Caco-2 (cell line): ENCODE data around the gene FHOD3. TPM values are rescaled to one million over a fixed set of nuclear protein-coding genes. Genes with fewer than 3 reads are reported as not detected.

Experiments used
- BruUV-seq: library from RNA; stranded (reverse); fragments of 400-500 nt; replicated peaks from 2 replicates; lab custom pipeline; 2021; lab: Mats Ljungman, UMichigan
- CTCF ChIA-PET: fragments of 300-600 bp; sonication (Branson Sonifier 250); formaldehyde crosslinking; loops from one replicate; lab custom pipeline; 2022; ENCODE audit warnings: antibody characterized with exemption; lab: Charles Lee
- POLR2A ChIA-PET: fragments of 300-600 bp; sonication (Branson Sonifier 250); formaldehyde crosslinking; loops from one replicate; lab custom pipeline; 2022; ENCODE audit warnings: antibody characterized with exemption; lab: Charles Lee
- DNase-seq, 2 experiments: peaks; one replicate each; pipeline versions ENCODE4 v3.0.0 to v3.0.0-alpha.2; 2020 to 2022
- H3K27me3 ChIP-seq: replicated peaks from 2 replicates; pipeline ENCODE4 v1.6.0; 2011; ENCODE audit warnings: low read length; ENCODE audit not compliant: control insufficient read depth, insufficient read depth
- H3K36me3 ChIP-seq: 2 replicates; pipeline ENCODE4 v1.5.1; 2011; ENCODE audit warnings: low read length; ENCODE audit not compliant: control insufficient read depth, insufficient read depth
- H3K4me1 ChIP-seq: fragments of 250-450 bp; sonication (Bioruptor Pico); 2 replicates; pipeline ENCODE4 v1.5.1; 2020; ENCODE audit warnings: mild to moderate bottlenecking
- H3K4me3 ChIP-seq: 2 replicates; pipeline ENCODE4 v1.5.1; 2011; ENCODE audit warnings: low read depth, mild to moderate bottlenecking, control low read depth, low read length
- H3K9me3 ChIP-seq: fragments of 250-450 bp; sonication (Bioruptor Pico); 2 replicates; pipeline ENCODE4 v1.5.1; 2020; ENCODE audit warnings: mild to moderate bottlenecking, moderate library complexity
- H3K27ac Mint-ChIP-seq: one replicate; pipeline ENCODE4 v1.8.0; 2022; ENCODE audit warnings: mixed read lengths; ENCODE audit not compliant: unreplicated experiment
- H3K27me3 Mint-ChIP-seq: one replicate; pipeline ENCODE4 v1.8.0; 2022; ENCODE audit warnings: mixed read lengths; ENCODE audit not compliant: insufficient read depth, unreplicated experiment
- H3K36me3 Mint-ChIP-seq: one replicate; pipeline ENCODE4 v1.8.0; 2022; ENCODE audit warnings: mild to moderate bottlenecking, mixed read lengths; ENCODE audit not compliant: insufficient read depth, unreplicated experiment
- H3K4me1 Mint-ChIP-seq: one replicate; pipeline ENCODE4 v1.8.0; 2022; ENCODE audit warnings: low read depth, mixed read lengths; ENCODE audit not compliant: unreplicated experiment
- H3K4me3 Mint-ChIP-seq: one replicate; pipeline ENCODE4 v1.8.0; 2022; ENCODE audit warnings: mild to moderate bottlenecking, moderate library complexity, mixed read lengths; ENCODE audit not compliant: unreplicated experiment
- H3K9me3 Mint-ChIP-seq: one replicate; pipeline ENCODE4 v1.8.0; 2022; ENCODE audit warnings: mixed read lengths; ENCODE audit not compliant: unreplicated experiment
- CTCF ChIP-seq, 2 experiments: fragments of 200-600 bp in 1 of 2; IDR thresholded peaks; 1 replicate in 1 of 2; 2 replicates in 1 of 2; pipeline versions ENCODE4 v1.5.1 to v1.8.0; 2011 to 2022; ENCODE audit warnings: antibody characterized with exemption in 1 of 2, control low read depth in 1 of 2, inconsistent platforms in 1 of 2, low read depth in 1 of 2, low read length in 1 of 2, mild to moderate bottlenecking in 1 of 2, moderate library complexity in 1 of 2; ENCODE audit not compliant: insufficient read depth in 1 of 2, severe bottlenecking in 1 of 2, unreplicated experiment in 1 of 2
- intact Hi-C: fragments of 100-400 bp; cut with micrococcal nuclease; formaldehyde crosslinking; loops from one replicate; pipeline ENCODE4 v1.10.0; 2022; ENCODE audit not compliant: unreplicated experiment
- total RNA-seq: library from RNA; stranded (reverse); gene quantifications from 2 replicates; pipeline ENCODE4 v1.2.3, GENCODE V29; 2022

Gene FHOD3
- total RNA-seq, 1 experiment from 2014 or later = not detected

GRCh38 chr18:36467614-36468013, 170.1 kb downstream of the FHOD3 start:
- ChIA-PET POLR2A (no interaction called here), CTCF (no interaction called here)
- intact Hi-C loops = no loop called here
- no peaks in the 10 kb centered on the region for H3K36me3 ChIP-seq
- Mint-ChIP-seq H3K9me3 (no peaks in the 10 kb centered on the region), H3K36me3 (no peaks in the 10 kb centered on the region), H3K27me3 (no peaks in the 10 kb centered on the region), H3K4me1 (no peaks in the 10 kb centered on the region), H3K27ac (no peak overlapping the region), H3K4me3 (no peak overlapping the region)
- no peak for DNase-seq
- no peaks in the 10 kb centered on the region for H3K9me3 ChIP-seq
- H3K4me1 ChIP-seq = peaks cover 8% of the 10 kb centered on the region; the same call in 1 of the 2 replicates
- TF ChIP-seq CTCF (IDR thresholded peaks at IDR 0.05; ENCODE audit: insufficient read depth in 1 of 2, low read depth in 1 of 2, low read length in 1 of 2, severe bottlenecking in 1 of 2, unreplicated experiment in 1 of 2) = no peak
- no TSS peak for BruUV-seq
- H3K27me3 ChIP-seq = no peaks in the 10 kb centered on the region
- no peak overlapping the region for H3K4me3 ChIP-seq

DNA sequence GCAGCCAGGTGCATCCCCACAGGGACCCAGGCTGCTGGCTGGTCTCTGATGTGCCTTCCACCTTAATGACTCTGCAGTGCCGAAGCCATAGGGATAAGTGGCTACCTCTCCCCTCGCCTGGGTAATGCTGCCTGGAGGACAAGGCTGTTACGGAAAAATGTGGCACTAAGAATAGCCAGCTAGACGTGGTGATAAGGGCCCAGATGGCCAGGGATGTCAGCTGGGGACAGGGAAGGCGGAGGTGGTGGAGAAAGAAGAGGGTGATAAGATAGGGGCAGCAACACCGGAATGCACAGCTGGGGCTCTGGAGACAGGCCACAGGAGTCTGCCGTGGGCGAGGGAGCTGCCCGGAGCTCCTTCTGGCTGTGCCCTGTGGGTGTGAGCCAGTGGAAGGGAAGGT, 170.6 kb downstream of the FHOD3 start:
- no peak for DNase-seq
- no peaks in the 10 kb centered on the region for H3K4me1 Mint-ChIP-seq
- H3K36me3 Mint-ChIP-seq = no peaks in the 10 kb centered on the region
- H3K9me3 Mint-ChIP-seq = no peaks in the 10 kb centered on the region
- H3K27ac Mint-ChIP-seq = no peak overlapping the region
- H3K9me3 ChIP-seq = no peaks in the 10 kb centered on the region
- no peaks in the 10 kb centered on the region for H3K27me3 ChIP-seq
- H3K36me3 ChIP-seq = no peaks in the 10 kb centered on the region
- CTCF ChIA-PET = no interaction called here
- no TSS peak for BruUV-seq
- peaks cover 8% of the 10 kb centered on the region; the same call in 1 of the 2 replicates for H3K4me1 ChIP-seq
- H3K4me3 Mint-ChIP-seq = no peak overlapping the region
- no peaks in the 10 kb centered on the region for H3K27me3 Mint-ChIP-seq
- no peak for TF ChIP-seq CTCF (IDR thresholded peaks at IDR 0.05; ENCODE audit: insufficient read depth in 1 of 2, low read depth in 1 of 2, low read length in 1 of 2, severe bottlenecking in 1 of 2, unreplicated experiment in 1 of 2)
- POLR2A ChIA-PET = no interaction called here
- intact Hi-C loops = no loop called here
- no peak overlapping the region for H3K4me3 ChIP-seq

DNA sequence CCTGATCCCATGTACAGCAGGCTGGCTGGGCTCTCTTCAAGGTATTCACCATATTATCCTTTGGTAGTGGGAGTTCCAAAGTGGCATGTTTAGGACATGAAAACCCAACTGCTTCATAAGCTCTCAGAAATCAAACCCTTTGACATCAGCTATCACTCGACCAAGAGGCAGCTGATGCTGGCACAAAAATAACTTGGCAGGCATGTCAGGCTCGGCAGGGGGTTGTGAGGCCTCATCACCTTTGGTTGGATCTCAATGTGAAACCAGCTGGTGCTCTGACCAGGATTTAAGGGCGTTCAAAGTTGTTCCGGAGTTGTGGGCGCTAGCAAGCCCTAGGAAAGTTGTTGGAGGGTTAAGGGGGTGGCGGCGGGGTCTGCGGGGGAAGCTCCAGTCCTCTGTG, 171.9 kb downstream of the FHOD3 start:
- H3K36me3 Mint-ChIP-seq = no peaks in the 10 kb centered on the region
- Histone ChIP-seq H3K27me3 (no peaks in the 10 kb centered on the region), H3K4me1 (peaks cover 1% of the 10 kb centered on the region; the same call in 1 of the 2 replicates), H3K36me3 (no peaks in the 10 kb centered on the region), H3K9me3 (no peaks in the 10 kb centered on the region), H3K4me3 (no peak overlapping the region)
- BruUV-seq = no TSS peak
- no peaks in the 10 kb centered on the region for H3K4me1 Mint-ChIP-seq
- no peak overlapping the region for H3K4me3 Mint-ChIP-seq
- ChIA-PET CTCF (no interaction called here), POLR2A (no interaction called here)
- no peak overlapping the region for H3K27ac Mint-ChIP-seq
- TF ChIP-seq CTCF (IDR thresholded peaks at IDR 0.05; ENCODE audit: insufficient read depth in 1 of 2, low read depth in 1 of 2, low read length in 1 of 2, severe bottlenecking in 1 of 2, unreplicated experiment in 1 of 2) = no peak
- H3K9me3 Mint-ChIP-seq = no peaks in the 10 kb centered on the region
- no peak for DNase-seq
- intact Hi-C loops = no loop called here
- H3K27me3 Mint-ChIP-seq = no peaks in the 10 kb centered on the region
